Measurements from ENCODE around the gene FAM120A.

Gene FAM120A

GRCh38 chr9:93597142-93597706 lies 145.7 kb downstream of the FAM120A start:
- Histone ChIP-seq H3K27ac (ENCODE audit: insufficient read depth, low read depth, low read length, poor library complexity, severe bottlenecking) (no peak overlapping the region), H3K4me1 (ENCODE audit: control insufficient read depth, insufficient read depth, low read length) (peaks cover 27% of the 10 kb centered on the region), H3K36me3 (ENCODE audit: control insufficient read depth, insufficient read depth, low read length) (no peaks in the 10 kb centered on the region), H3K9me3 (ENCODE audit: control insufficient read depth, low read length) (no peaks in the 10 kb centered on the region), H3K4me3 (ENCODE audit: insufficient read depth, low read depth, low read length) (no peak overlapping the region), H3K27me3 (ENCODE audit: control insufficient read depth, insufficient read depth, low read length, poor library complexity, severe bottlenecking) (no peaks in the 10 kb centered on the region)
- WGBS, 2 experiments, result 94 to 95% methylated on average over 6 of the region's 6 CpGs

- H3K36me3 ChIP-seq (ENCODE audit: control insufficient read depth, insufficient read depth, low read length), result no peaks in the 10 kb centered on the region
- no peak overlapping the region for H3K27ac ChIP-seq (ENCODE audit: insufficient read depth, low read depth, low read length, poor library complexity, severe bottlenecking)
- H3K27me3 ChIP-seq (ENCODE audit: control insufficient read depth, insufficient read depth, low read length, poor library complexity, severe bottlenecking), result no peaks in the 10 kb centered on the region
- H3K4me3 ChIP-seq (ENCODE audit: insufficient read depth, low read depth, low read length), result no peak overlapping the region
- H3K9me3 ChIP-seq (ENCODE audit: control insufficient read depth, low read length), result no peaks in the 10 kb centered on the region
- WGBS, 2 experiments, result 81 to 83% methylated on average over 15 of the region's 15 CpGs
- H3K4me1 ChIP-seq (ENCODE audit: control insufficient read depth, insufficient read depth, low read length), result peaks cover 27% of the 10 kb centered on the region
Measured at GRCh38 chr9:93597871-93598646, 146.6 kb downstream of the FAM120A start.

- no peak overlapping the region for H3K27ac ChIP-seq (ENCODE audit: insufficient read depth, low read depth, low read length, poor library complexity, severe bottlenecking)
- WGBS, 2 experiments, result 79 to 83% methylated on average over 11 of the region's 11 CpGs
- H3K4me1 ChIP-seq (ENCODE audit: control insufficient read depth, insufficient read depth, low read length), result peaks cover 27% of the 10 kb centered on the region
Measured at GRCh38 chr9:93598647-93599241, 147.3 kb downstream of the FAM120A start.

GRCh38 chr9:93599571-93600403 lies 148.3 kb downstream of the FAM120A start:
- H3K9me3 ChIP-seq (ENCODE audit: control insufficient read depth, low read length), result no peaks in the 10 kb centered on the region
- peaks cover 21% of the 10 kb centered on the region for H3K4me1 ChIP-seq (ENCODE audit: control insufficient read depth, insufficient read depth, low read length)
- H3K36me3 ChIP-seq (ENCODE audit: control insufficient read depth, insufficient read depth, low read length), result no peaks in the 10 kb centered on the region
- H3K4me3 ChIP-seq (ENCODE audit: insufficient read depth, low read depth, low read length), result no peak overlapping the region
- 75 to 76% methylated on average over 17 of the region's 17 CpGs for WGBS, 2 experiments
- H3K27me3 ChIP-seq (ENCODE audit: control insufficient read depth, insufficient read depth, low read length, poor library complexity, severe bottlenecking), result no peaks in the 10 kb centered on the region
- H3K27ac ChIP-seq (ENCODE audit: insufficient read depth, low read depth, low read length, poor library complexity, severe bottlenecking), result no peak overlapping the region

More at GRCh38 chr9:93598647-93599241, 147.3 kb downstream of the FAM120A start:
- Histone ChIP-seq H3K36me3 (ENCODE audit: control insufficient read depth, insufficient read depth, low read length) (no peaks in the 10 kb centered on the region), H3K27me3 (ENCODE audit: control insufficient read depth, insufficient read depth, low read length, poor library complexity, severe bottlenecking) (no peaks in the 10 kb centered on the region), H3K4me3 (ENCODE audit: insufficient read depth, low read depth, low read length) (no peak overlapping the region), H3K9me3 (ENCODE audit: control insufficient read depth, low read length) (no peaks in the 10 kb centered on the region)

- H3K27me3 ChIP-seq (ENCODE audit: control insufficient read depth, insufficient read depth, low read length, poor library complexity, severe bottlenecking), result no peaks in the 10 kb centered on the region
- no peaks in the 10 kb centered on the region for H3K9me3 ChIP-seq (ENCODE audit: control insufficient read depth, low read length)
- no peak overlapping the region for H3K4me3 ChIP-seq (ENCODE audit: insufficient read depth, low read depth, low read length)
- no peak overlapping the region for H3K27ac ChIP-seq (ENCODE audit: insufficient read depth, low read depth, low read length, poor library complexity, severe bottlenecking)
- H3K4me1 ChIP-seq (ENCODE audit: control insufficient read depth, insufficient read depth, low read length), result peaks cover 21% of the 10 kb centered on the region
- no peaks in the 10 kb centered on the region for H3K36me3 ChIP-seq (ENCODE audit: control insufficient read depth, insufficient read depth, low read length)
- 40 to 43% methylated on average over 3 of the region's 3 CpGs for WGBS, 2 experiments
Measured at GRCh38 chr9:93600504-93600903, 149.0 kb downstream of the FAM120A start.

GRCh38 chr9:93601063-93601462 lies 149.6 kb downstream of the FAM120A start:
- WGBS, 2 experiments, result 89 to 92% methylated on average over 4 of the region's 4 CpGs

GRCh38 chr9:93601666-93602065 lies 150.2 kb downstream of the FAM120A start:
- H3K27me3 ChIP-seq (ENCODE audit: control insufficient read depth, insufficient read depth, low read length, poor library complexity, severe bottlenecking), result no peaks in the 10 kb centered on the region
- peaks cover 21% of the 10 kb centered on the region for H3K4me1 ChIP-seq (ENCODE audit: control insufficient read depth, insufficient read depth, low read length)
- WGBS, 2 experiments, result 86 to 92% methylated on average over 4 to 5 of the region's 5 CpGs
- no peaks in the 10 kb centered on the region for H3K36me3 ChIP-seq (ENCODE audit: control insufficient read depth, insufficient read depth, low read length)
- H3K27ac ChIP-seq (ENCODE audit: insufficient read depth, low read depth, low read length, poor library complexity, severe bottlenecking), result no peak overlapping the region
- H3K9me3 ChIP-seq (ENCODE audit: control insufficient read depth, low read length), result no peaks in the 10 kb centered on the region
- H3K4me3 ChIP-seq (ENCODE audit: insufficient read depth, low read depth, low read length), result no peak overlapping the region

More at GRCh38 chr9:93601063-93601462, 149.6 kb downstream of the FAM120A start:
- Histone ChIP-seq H3K27me3 (ENCODE audit: control insufficient read depth, insufficient read depth, low read length, poor library complexity, severe bottlenecking) (no peaks in the 10 kb centered on the region), H3K4me1 (ENCODE audit: control insufficient read depth, insufficient read depth, low read length) (peaks cover 21% of the 10 kb centered on the region), H3K4me3 (ENCODE audit: insufficient read depth, low read depth, low read length) (no peak overlapping the region), H3K9me3 (ENCODE audit: control insufficient read depth, low read length) (no peaks in the 10 kb centered on the region), H3K36me3 (ENCODE audit: control insufficient read depth, insufficient read depth, low read length) (no peaks in the 10 kb centered on the region), H3K27ac (ENCODE audit: insufficient read depth, low read depth, low read length, poor library complexity, severe bottlenecking) (no peak overlapping the region)

GRCh38 chr9:93603011-93603410 lies 151.5 kb downstream of the FAM120A start:
- H3K4me1 ChIP-seq (ENCODE audit: control insufficient read depth, insufficient read depth, low read length), result peaks cover 16% of the 10 kb centered on the region
- 94 to 96% methylated on average over 15 of the region's 15 CpGs for WGBS, 2 experiments
- H3K9me3 ChIP-seq (ENCODE audit: control insufficient read depth, low read length), result no peaks in the 10 kb centered on the region
- H3K36me3 ChIP-seq (ENCODE audit: control insufficient read depth, insufficient read depth, low read length), result no peaks in the 10 kb centered on the region
- H3K27ac ChIP-seq (ENCODE audit: insufficient read depth, low read depth, low read length, poor library complexity, severe bottlenecking), result no peak overlapping the region
- no peaks in the 10 kb centered on the region for H3K27me3 ChIP-seq (ENCODE audit: control insufficient read depth, insufficient read depth, low read length, poor library complexity, severe bottlenecking)
- no peak overlapping the region for H3K4me3 ChIP-seq (ENCODE audit: insufficient read depth, low read depth, low read length)

GRCh38 chr9:93603906-93604326 lies 152.4 kb downstream of the FAM120A start:
- 67 to 72% methylated on average over 4 of the region's 4 CpGs for WGBS, 2 experiments
- H3K27ac ChIP-seq (ENCODE audit: insufficient read depth, low read depth, low read length, poor library complexity, severe bottlenecking), result no peak overlapping the region
- no peaks in the 10 kb centered on the region for H3K36me3 ChIP-seq (ENCODE audit: control insufficient read depth, insufficient read depth, low read length)
- peaks cover 11% of the 10 kb centered on the region for H3K4me1 ChIP-seq (ENCODE audit: control insufficient read depth, insufficient read depth, low read length)
- H3K9me3 ChIP-seq (ENCODE audit: control insufficient read depth, low read length), result no peaks in the 10 kb centered on the region
- H3K4me3 ChIP-seq (ENCODE audit: insufficient read depth, low read depth, low read length), result no peak overlapping the region
- H3K27me3 ChIP-seq (ENCODE audit: control insufficient read depth, insufficient read depth, low read length, poor library complexity, severe bottlenecking), result no peaks in the 10 kb centered on the region

All from ectodermal cell (in vitro differentiated cells).